Activated T-cell treated with anti-CD3 and anti-CD28 coated beads for 24 hours (primary cell): ENCODE results near the gene NBPF26.
"Not testable (repeated sequence)": the region's sequence is repeated elsewhere in the genome, so short reads cannot be mapped to it uniquely, and the experiment has no call there.

Source experiments
- DNase-seq: peaks from one replicate; pipeline ENCODE4 v3.0.0-alpha.2; 2020; ENCODE audit warnings: low read depth

NBPF26 gene

DNA sequence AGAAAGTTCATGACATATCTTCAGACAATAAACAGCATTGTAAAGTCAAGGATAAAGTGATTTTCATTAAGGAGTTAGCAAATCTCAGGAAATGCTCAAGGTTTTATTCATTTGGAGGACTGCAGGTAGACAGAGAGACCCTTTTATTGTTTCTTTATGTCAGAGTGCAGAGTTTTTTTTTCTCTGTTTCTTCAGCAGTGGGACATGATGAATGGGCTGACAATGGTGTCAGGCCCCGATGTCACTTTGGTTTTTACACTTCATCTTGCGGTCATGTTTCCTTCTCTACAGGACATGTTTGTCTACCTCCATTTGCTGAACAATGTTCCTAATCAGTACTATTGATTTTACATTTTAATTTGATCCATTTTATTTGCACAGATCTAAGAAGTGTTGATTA lies 134.4 kb downstream of the NBPF26 start:
- not testable (repeated sequence) for DNase-seq

GRCh38 chr1:120859615-120860234 lies 136.0 kb downstream of the NBPF26 start:
- DNase-seq = not testable (repeated sequence)

DNA sequence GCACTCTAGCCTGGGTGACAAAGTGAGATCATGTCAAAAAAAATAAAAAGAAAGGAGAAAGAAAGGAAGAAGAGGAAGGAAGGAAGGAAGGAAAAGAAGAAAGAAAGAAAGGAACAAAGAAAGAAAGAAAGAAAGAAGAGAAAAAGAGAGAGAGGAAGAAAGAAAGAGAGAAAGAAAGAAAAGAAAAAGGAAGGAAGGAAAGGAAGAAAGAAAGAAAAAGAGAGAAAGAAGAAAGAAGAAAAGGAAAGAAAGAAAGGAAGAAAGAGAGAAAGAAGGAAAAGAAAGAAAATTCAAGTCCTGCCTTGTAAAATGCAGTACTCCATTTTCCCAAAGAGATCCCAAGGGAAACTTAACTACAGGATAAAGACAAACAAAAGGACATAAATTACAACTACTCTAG lies 154.5 kb downstream of the NBPF26 start:
- not testable (repeated sequence) for DNase-seq

- not testable (repeated sequence) for DNase-seq
These were observed 156.3 kb downstream of the NBPF26 start for GRCh38 chr1:120880056-120880455.

DNA sequence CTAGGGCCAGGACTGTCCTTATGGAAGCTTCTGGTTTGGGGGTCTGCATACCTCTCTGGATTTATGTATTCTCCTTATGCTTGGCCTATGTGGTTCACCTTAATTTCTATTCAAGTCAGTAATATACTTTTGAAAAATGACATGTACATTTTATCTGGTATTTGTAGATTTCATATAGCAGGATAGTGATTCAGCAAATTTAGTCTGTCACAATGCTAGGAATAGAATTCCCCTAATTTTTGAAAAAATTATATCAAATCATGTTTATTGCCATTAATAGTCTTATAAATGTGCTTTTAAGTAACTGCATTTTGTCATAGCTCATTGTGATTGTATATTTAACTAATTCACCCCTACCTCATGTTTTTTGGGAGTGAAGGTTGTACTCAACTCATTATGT lies 158.2 kb downstream of the NBPF26 start:
- DNase-seq = not testable (repeated sequence)
